Suppressor macrophage (primary cell): Measurements from ENCODE around the gene MAPK10.
"Not testable (repeated sequence)": the region's sequence is repeated elsewhere in the genome, so short reads cannot be mapped to it uniquely, and the experiment has no call there.

Experiments
- DNase-seq, 4 experiments: peaks; one replicate each; pipeline ENCODE4 v3.0.0-alpha.2; 2020 to 2022

MAPK10 gene

GRCh38 chr4:86100539-86101215 lies 259.2 kb downstream of the MAPK10 start:
- DNase-seq = no peak

- DNase-seq = no peak
These were observed 260.5 kb downstream of the MAPK10 start for GRCh38 chr4:86099348-86099747.

GRCh38 chr4:86098691-86099090 lies 261.2 kb downstream of the MAPK10 start:
- no peak for DNase-seq

- DNase-seq = peak in 3 of 4 experiments; percentile 9 to 36 (median 16)
These were observed 263.5 kb downstream of the MAPK10 start for GRCh38 chr4:86096373-86096772.

- peak in 2 of 4 experiments; percentile 5 to 20 for DNase-seq
These were observed 267.2 kb downstream of the MAPK10 start for GRCh38 chr4:86092684-86093083.

GRCh38 chr4:86091201-86091600 lies 268.7 kb downstream of the MAPK10 start:
- peak in 2 of 4 experiments; percentile 20 to 25 for DNase-seq

GRCh38 chr4:86089781-86090323 lies 270.0 kb downstream of the MAPK10 start:
- DNase-seq = peak in 2 of 4 experiments; percentile 9

- DNase-seq = no peak
These were observed 270.8 kb downstream of the MAPK10 start for GRCh38 chr4:86089053-86089452.

GRCh38 chr4:86075796-86076195 lies 284.1 kb downstream of the MAPK10 start:
- not testable (repeated sequence) for DNase-seq

GRCh38 chr4:86060341-86060740 lies 299.5 kb downstream of the MAPK10 start:
- DNase-seq = no peak

- DNase-seq = no peak
These were observed 301.2 kb downstream of the MAPK10 start for GRCh38 chr4:86058621-86059020.

GRCh38 chr4:86055898-86056297 lies 304.0 kb downstream of the MAPK10 start:
- DNase-seq = no peak

GRCh38 chr4:86054286-86055032 lies 305.4 kb downstream of the MAPK10 start:
- DNase-seq = no peak

GRCh38 chr4:86050496-86050895 lies 309.4 kb downstream of the MAPK10 start:
- DNase-seq = no peak

GRCh38 chr4:86048426-86048825 lies 311.4 kb downstream of the MAPK10 start:
- peak in 1 of 4 experiments; percentile 14 for DNase-seq

GRCh38 chr4:86044593-86044985 lies 315.3 kb downstream of the MAPK10 start:
- no peak for DNase-seq

- peak; percentile 31 to 76 (median 65) for DNase-seq
These were observed 315.9 kb downstream of the MAPK10 start for GRCh38 chr4:86043755-86044592.

GRCh38 chr4:86038037-86038436 lies 321.8 kb downstream of the MAPK10 start:
- DNase-seq = no peak

- no peak for DNase-seq
These were observed 323.1 kb downstream of the MAPK10 start for GRCh38 chr4:86036736-86037135.

GRCh38 chr4:86035688-86036087 lies 324.2 kb downstream of the MAPK10 start:
- no peak for DNase-seq

- DNase-seq = no peak
These were observed 325.2 kb downstream of the MAPK10 start for GRCh38 chr4:86034616-86035015.

GRCh38 chr4:86033171-86033570 lies 326.7 kb downstream of the MAPK10 start:
- DNase-seq = no peak
